HG03457 (cell line): ENCODE measurements around the gene CSNK1D.

Source experiments
- ATAC-seq: cut with Tn5 transposase; IDR thresholded peaks from one replicate; pipeline ENCODE4 v1.9.1; 2021; ENCODE audit warnings: moderate number of reproducible peaks; ENCODE audit not compliant: unreplicated experiment

The CSNK1D gene

DNA sequence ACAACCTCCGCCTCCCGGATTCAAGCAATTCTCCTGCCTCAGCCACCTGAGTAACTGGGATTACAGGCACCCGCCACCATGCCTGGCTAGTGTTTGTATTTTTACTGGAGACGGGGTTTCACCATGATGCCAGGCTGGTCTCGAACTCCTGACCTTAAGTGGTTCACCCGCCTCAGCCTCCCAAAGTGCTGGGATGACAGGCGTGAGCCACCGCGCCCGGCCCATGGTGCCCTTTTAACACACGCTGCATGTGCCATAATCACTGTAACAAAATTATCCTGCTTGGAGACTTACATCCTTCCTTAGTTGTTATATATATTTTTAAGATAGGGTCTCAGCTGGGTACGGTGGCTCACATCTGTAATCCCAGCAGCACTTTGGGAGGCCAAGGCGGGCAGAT lies 38.5 kb upstream of the CSNK1D start:
- no peak for ATAC-seq

DNA sequence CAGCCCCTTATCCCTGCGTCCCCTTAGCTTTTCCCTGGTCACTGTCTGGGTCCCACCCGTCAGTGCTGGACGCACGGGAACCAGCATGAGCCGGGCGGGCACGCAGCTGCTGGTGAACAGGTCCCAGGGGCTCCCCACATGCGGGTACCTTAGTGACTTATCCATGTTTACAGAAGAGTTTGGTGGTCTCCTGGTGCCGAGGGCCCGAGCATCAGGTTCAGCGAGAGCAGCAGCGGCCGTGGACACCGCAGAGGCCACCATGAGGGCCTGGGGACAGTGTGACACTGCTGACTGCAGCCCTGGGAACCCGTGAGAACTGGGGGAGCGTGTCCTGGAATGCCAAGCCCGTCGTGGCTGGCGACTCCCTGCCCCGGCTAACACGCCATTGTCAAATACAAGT lies 37.4 kb upstream of the CSNK1D start:
- ATAC-seq: no peak

GRCh38 chr17:82309656-82310570 lies 36.4 kb upstream of the CSNK1D start:
- no peak for ATAC-seq

DNA sequence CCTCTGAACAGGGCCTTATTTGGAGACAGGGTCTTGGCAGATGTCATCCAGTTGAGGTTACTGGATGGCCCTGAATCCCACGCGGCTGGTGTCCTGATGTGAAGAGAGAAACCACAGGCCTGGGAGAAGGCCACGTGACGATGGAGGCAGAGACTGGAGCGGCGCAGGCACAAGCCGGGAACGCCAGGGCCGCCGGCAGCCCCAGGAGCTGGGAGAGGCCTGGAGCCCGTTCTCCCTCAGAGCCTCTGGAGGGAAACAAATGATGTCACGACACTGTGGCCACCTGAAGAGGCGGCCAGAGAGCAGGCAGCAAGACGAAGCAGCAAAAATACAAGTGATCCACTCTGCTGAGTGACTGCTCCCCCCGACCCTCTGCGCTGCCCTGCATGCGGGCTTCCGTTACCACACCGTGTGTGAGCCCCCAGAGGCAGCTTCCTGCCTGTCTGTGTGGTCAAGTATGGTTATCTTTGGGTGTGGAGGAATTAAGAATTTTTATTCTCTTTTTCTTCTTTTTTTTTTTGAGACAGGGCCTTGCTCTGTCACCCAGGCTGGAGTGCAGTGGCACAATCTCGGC lies 32.3 kb upstream of the CSNK1D start:
- no peak for ATAC-seq

GRCh38 chr17:82304826-82305726 lies 31.6 kb upstream of the CSNK1D start:
- no peak for ATAC-seq

DNA sequence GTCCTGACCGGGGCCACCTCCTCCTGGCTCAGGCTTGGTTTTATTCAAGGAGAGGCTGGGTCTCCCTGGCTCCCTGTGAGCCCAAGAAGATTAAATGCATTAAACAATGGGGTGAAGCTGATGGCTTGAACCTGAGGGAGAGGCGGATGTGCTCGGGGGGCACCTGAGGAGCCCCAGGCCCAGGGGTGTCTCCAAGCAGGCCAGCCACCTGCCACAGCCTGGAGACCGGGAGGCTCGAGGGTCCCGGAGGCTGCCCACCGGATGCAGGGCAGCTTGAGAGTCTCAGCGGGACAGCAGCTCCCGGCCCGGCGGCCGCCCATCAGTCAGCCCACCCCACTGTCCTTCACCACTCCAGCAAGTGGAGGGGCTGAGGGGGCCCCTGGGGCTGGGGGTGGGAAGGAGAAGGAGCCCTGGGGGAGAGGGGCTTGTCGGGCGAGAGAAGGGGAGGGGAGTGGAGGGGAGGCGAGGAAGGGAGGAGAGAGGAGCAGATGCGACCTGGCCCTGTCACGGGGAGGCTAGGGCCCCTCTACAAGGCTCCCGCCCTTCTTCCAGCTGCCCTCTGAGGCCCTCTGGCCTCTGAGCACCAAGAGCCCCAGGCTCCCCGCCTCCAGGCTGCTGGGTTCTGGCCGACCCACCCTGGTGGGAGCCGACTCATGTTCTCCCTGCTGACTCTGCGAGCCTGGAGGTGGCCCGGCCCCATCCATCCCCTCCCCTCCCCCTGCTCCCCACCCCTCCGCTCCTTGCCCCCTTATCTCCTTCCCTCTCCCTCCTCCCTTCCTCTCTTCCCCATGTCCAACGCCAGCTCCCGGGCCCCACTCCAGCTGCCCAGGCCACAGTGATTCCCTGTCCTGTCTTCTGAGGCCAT lies 30.7 kb upstream of the CSNK1D start:
- ATAC-seq: no peak

- ATAC-seq: no peak
These were observed 29.8 kb upstream of the CSNK1D start for GRCh38 chr17:82302991-82303943.

GRCh38 chr17:82302568-82302963 lies 29.1 kb upstream of the CSNK1D start:
- no peak for ATAC-seq

- no peak for ATAC-seq
These were observed 28.5 kb upstream of the CSNK1D start for GRCh38 chr17:82301916-82302567.

GRCh38 chr17:82301300-82301915 lies 27.9 kb upstream of the CSNK1D start:
- no peak for ATAC-seq

- no peak for ATAC-seq
These were observed 27.3 kb upstream of the CSNK1D start for GRCh38 chr17:82300707-82301270.

DNA sequence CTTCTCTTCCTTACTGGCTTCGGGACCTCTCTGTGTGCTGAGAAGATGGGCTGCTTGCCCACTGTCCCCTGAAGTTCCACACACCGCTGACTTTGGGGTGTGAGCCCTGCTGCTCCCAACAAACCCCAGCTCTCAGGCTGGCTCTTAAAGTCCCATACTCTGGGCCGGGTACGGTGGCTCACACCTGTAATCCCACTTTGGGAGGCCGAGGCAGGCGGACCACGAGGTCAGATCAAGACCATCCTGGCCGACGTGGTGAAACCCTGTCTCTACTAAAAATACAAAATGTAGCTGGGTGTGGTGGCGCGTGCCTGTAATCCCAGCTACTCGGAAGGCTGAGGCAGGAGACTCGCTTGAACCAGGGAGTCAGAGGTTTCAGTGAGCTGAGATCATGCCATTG lies 26.7 kb upstream of the CSNK1D start:
- ATAC-seq: no peak

DNA sequence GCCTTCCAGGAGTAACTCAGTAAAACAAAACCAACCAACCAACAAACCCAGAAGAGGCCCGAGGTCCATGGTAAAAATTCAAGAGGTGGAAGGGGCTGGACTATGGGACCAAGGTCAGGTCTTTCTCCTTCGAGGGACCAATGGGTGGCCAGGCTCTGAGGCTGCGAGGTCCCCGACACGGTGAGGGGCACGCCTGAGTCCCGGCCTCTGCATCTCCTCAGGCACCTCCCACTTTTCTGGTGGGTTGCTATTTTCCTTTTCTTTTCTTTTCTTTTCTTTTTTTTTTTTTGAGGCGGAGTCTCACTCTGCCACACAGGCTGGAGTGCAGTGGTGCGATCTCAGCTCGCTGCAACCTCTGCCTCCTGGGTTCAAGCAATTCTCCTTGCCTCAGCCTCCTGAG lies 26.0 kb upstream of the CSNK1D start:
- ATAC-seq: no peak

DNA sequence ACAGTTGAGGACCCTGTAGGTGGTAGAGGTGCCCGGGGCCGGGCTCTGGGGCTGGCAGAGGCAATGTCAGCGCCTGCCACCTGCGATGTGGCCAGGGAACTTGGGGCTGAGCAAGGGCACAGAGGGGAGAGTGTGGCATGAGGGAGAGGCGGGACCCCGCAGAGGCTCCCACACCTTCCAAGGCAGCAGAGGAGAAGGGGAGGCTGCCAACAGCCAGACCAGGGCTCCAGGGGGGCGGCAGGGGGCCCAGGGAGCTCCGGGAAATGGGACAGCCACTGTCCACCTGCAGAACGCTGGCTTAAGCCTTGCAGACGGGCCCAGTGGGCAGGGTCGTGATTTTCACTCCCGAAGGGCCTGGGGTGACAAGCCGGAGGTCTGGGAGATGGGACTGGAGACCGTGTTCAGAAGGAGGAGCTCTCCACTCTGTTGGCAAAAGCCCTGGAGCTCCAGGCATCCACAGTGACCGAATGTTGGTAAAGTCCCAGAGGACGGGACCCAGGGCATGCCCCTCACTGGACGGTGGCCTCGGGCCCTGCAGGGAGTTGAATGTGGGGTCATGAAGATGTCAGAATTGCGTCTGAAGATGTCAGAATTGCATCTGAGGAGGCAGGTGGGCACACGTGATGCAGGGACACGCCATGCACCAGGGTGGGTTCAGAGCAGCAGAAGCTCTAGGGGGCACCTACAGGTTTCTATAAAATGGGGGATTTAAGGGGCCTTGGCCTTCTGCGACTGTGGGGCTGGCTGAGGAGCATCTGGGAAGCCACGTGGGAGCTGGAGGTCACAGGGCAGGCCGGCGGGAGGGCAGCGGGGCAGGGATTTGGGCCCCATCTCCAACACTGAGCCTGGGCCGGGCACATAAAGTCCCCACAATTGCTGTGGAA lies 25.3 kb upstream of the CSNK1D start:
- ATAC-seq: no peak

DNA sequence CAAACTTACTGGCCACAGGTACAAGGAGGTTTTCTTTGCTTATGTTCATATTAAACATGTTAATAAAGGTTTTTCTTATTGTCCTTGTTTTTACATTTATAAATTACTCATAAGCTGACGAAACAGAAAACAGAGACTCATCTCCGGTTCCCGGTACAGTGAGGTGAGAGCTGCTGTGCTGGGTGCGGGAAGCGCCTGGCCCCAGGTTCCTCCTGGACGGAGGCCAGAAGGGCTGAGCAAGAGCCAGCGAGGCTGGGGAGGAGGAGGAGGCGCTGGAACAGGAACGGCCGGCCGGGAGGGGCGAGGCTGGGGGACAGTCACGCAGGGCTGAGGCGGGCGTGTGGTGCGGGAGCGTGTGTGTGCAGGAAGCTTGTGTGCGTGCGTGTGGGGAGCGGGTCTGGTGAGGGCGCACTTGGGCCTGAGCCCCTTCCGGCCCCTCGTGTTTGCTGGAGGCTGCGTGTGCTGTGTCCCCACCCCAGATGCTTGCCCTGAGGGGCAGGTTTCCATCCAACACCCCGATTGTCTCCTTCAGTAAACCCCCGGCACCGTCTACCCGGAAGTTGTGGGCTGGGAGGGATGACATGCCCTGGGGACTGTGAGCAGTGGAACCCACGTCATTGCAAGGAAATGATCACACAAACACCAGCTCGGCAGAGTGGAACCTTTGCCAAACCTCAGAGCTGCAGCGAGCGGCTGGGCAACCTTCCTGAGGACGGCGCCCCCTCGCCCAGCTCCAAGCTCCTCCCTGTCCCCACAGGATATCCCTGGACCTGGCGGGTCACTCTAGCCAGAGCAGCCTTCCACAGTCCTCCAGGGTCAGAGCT lies 24.4 kb upstream of the CSNK1D start:
- ATAC-seq: no peak

DNA sequence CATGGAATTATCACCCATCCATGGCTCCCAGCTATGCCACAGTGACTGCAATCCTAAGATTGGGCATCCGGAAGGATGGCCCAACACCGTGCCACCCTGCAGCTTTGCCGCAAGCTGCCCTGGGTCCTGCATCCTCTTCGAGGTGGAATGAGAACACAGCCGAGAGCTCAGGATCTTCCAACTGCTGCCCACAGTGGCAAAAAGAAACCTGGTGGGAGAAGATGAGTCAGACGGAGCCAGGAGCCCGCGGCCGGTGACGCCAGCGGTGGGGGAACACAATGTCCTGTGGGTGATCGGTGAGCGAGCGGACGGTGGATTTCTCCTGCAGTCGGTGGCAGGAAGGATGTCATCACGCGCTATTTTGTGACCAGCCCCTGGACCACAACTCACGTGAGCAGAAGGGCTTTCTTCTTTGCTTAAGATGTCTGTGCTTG lies 23.8 kb upstream of the CSNK1D start:
- no peak for ATAC-seq
